ENCODE measurements around the gene RTN3.
"Not testable (repeated sequence)": the region's sequence is repeated elsewhere in the genome, so short reads cannot be mapped to it uniquely, and the experiment has no call there.

RTN3 gene

DNA sequence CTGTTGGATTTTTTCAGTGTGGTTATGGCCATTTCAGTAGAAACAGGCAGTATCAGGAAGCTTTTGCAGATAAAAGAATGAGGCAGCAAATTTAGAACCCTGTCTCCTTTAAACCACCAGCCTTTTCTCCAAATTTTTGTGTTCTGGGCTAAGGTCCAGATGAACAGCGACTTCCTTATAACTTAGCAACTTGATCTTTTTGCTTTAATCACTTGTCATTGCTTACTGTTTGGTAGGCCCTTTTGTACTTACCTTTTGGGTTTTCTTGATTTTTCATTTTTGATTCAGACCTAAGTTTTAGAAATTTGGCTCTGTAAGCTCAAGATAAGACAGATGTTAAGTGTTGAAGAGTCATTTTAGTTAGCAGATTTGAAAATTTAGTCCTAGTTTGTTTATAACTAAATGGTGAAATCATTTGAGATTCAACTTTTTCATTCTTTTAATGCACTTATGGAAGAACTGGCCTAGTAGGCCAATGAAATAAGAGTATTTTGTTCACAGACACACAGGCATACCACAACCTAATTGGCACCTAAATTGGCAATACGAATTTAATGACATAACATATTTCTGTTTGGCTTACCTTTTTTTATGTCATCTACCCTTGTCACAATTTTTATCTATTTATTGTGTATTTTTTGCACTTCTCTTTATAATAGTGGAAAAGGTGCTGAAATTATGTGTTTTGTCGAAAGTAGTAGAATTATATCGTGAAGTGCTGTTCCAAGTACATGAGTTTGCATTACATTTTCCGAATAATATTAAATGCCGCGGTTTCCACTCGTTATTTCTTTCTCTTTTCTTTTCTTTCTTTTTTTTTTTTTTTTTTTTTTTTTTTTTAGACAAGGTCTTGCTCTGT, 2.1 kb downstream of the RTN3 start:
- no peak for DNase-seq (ENCODE audit: low read depth)

DNA sequence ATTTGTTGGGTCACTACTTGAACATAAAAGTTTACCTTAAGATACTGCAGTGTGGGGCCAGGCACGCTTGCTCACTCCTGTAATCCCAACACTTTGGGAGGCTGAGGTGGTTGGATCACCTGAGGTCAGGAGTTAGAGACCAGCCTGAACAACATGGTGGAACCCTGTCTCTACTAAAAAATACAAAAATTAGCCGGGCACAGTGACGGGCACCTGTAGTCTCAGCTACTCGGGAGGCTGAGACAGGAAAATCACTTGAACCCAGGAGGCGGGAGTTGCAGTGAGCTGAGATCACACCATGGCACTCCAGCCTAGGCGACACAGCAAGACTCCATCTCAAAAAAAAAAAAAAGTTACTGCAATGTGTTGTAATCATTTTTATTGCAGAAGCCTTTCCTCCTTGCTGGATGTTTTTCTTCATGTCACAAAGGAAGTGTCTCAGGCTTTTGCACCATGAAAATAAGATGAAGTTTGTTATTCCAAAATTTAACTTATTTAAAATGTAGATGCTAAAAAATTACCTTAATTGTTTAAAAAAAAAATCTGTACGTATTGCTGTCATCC, 3.9 kb downstream of the RTN3 start:
- not testable (repeated sequence) for DNase-seq (ENCODE audit: low read depth)

DNA sequence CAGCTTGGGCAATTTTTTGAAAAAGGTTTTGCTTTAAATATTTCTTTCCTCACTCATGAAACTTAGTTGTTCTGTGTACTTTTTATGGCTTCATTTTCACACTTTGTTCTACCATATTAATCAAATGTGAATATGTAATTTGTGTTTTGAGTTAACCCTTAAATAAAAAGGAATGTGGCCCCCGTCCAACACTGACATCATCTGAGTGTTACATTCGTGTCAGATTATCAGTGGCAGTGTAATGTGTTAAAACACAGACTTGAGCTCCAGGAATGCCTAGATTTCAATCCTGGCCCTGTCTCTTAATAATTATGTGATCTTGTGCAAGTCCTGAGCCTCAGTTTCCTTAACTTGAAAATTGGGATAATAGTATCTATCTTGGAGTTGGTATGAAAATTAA, 5.6 kb downstream of the RTN3 start:
- DNase-seq (ENCODE audit: low read depth): no peak

DNA sequence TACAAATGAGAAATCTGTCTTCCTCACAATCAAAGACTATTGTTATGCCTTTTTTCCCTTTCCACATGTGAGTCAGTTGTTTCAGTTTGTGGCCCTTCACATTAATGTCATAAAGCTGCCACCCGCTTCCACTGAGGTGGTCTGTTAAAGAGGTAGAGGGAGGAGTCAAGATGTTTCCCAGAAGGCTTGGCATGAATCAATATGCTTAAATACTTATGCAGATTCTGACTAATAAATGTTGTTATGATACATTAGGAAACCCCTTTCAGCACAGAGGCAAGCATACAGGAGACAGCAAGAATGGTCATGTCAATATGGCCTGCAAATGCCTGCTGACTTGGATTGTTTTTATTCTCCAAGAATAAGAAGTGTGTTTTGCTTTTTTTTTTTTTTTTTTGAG, 6.5 kb downstream of the RTN3 start:
- no peak for DNase-seq (ENCODE audit: low read depth)

DNA sequence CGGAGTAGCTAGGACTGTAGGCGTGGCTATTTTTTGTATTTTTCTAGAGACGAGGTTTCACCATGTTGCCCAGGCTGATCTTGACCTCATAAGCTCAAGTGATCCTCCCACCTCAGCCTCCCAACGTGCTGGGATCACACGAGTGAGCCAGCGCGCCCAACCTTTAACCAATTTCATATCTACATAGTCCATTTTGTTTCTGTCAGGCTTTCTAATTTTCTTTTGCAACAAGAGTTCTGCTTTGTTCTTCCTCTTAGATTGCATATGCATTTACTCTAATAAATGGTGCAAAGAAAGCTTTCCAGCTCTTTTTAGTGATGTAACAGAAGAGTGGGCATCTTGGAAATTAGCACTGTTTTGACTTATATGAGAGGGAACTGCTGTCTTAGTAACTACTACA, 13.3 kb downstream of the RTN3 start:
- DNase-seq (ENCODE audit: low read depth): no peak

DNA sequence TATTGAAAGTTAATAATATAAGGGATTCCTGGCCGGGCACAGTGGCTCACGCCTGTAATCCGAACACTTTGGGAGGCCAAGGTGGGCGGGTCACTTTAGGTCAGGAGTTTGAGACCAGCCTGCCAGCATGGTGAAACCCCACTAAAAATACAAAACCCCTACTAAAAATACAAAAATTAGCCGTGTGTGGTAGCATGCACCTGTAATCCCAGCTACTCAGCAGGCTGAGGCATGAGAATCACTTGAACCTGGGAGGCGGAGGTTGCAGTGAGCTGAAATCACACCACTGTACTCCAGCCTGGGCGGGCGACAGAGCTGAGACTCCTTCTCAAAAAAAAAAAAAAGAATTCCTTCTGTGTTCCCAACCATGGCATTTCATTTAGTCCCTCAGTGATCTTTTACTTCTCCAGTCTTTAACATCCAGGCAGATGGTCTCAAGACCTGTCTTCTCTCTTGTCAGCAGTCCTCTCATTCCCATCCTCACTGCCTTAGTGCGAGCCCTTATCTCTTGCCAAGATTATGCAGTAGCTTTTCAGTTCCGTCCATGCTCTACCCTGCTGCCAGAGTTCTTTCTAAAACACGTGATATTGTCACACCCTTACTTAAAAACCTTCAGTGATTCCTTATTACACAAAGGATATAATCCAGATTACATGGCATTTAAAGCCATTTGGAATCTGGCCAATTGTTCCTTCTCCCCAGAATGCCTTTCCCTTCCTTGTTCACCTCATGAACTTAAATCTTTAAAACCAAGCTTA, 17.9 kb downstream of the RTN3 start:
- DNase-seq (ENCODE audit: low read depth): no peak

DNA sequence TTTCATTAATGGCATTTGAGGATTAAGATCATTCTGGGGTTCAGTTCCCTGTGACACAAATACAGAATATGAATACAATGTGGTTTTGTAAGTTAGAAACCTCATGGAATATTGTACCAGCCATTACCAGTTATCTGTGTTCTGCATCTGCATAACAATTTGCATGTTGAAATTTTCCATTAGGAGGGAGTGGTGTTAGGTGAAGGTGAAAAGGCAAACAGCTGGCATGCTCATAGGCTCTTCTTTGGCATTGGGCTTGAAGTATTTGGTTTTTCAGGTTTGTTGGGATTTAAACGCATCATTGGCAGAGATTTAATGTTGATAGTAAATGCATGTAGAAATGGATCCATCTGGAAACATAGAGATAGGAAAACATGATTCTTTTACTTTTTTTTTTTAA, 18.6 kb downstream of the RTN3 start:
- DNase-seq (ENCODE audit: low read depth): no peak

DNA sequence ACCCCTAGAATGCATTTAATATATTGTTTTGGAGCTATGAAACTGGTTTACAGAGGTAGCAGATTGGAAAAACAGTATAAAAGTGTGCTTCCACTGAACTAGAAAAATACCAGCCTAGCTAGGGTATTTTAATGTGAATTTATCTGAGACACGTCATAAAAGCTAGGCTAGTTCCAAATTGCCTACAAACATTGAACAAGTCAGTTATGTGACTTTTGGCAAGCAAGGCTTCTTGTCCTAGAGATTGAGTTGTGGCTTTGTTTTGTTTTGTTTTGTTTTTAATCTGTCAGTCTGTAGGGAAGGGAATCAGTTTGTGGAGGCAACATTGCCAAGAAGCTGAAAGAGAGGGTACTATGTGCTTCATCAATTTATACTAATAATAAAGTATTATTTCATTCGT, 24.2 kb downstream of the RTN3 start:
- DNase-seq (ENCODE audit: low read depth): no peak

DNA sequence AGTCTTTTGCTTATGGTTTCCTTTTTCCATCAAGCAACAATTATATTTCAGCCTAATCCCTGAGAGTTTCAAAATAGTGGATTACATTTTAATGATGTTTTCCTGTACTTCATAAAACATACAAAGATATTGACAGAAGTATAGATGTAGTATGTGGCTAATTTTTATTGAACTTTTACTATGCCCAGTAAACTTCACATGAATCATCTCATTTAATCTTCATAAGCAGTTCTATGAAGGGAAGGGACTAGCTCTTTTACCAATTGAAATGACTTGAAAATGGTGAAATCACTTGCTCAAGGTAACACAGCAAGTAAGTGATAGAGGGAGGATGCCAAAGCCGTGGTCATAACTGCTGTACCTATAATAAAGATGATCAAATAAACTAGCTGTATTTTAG, 27.5 kb downstream of the RTN3 start:
- DNase-seq (ENCODE audit: low read depth): no peak

DNA sequence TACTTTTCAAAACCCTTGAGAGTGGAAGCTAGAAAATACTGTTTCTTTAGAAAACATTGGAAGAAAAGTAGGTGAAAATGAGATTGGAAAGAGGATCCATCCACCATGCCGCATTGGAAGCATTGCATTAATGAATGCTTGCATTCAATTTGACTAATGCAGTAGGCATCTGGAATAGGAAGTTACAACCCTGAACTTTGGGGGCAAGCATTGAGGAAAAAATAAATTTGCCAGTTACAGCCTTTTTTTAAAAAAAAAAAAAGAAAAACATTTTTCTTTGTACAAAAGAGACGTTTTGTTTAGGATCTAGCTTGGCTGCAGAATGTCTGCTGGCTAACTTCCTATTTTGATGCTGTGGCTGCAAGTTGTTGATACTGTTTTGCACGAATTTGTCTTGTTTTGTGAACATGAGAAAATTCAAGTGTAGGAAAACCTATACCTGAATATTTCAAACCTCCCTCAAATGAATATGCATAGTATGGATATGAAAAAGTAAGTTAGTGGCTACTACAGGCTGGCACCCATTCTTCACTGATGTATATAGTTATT, 28.1 kb downstream of the RTN3 start:
- DNase-seq (ENCODE audit: low read depth): no peak

DNA sequence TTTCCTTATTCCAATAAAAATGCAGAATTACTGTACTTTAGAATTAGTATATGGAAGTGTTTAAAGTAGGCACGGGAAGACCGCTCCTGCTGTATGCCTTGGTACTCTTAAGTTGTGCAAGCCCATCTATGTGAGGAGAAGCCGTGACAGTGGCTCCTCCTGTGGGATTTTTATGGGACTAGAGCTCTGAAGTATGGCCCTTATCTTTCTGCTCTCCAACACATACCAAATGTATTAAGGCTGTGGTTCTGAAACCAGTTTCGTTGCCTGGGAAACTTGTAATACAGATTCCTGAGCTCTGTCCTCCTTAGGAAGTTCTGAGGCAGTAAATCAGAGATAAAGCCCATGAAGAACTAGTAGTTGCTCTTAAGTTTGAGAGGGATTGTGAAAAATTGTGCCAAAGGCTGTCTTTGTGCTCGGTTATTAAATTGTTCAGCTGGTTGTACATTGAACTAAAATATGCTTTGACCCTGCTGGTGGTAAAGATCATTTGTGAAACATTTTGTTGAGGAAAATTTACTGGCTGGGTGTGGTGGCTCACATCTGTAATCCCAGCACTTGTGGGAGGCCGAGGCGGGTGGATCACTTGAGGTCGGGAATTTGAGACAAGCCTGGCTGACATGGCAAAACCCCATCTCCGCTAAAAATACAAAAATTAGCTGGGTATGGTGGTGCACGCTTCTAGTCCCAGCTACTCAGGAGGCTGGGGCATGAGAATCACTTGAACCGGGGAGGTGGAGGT, 29.3 kb downstream of the RTN3 start:
- DNase-seq (ENCODE audit: low read depth): peak; percentile 20

DNA sequence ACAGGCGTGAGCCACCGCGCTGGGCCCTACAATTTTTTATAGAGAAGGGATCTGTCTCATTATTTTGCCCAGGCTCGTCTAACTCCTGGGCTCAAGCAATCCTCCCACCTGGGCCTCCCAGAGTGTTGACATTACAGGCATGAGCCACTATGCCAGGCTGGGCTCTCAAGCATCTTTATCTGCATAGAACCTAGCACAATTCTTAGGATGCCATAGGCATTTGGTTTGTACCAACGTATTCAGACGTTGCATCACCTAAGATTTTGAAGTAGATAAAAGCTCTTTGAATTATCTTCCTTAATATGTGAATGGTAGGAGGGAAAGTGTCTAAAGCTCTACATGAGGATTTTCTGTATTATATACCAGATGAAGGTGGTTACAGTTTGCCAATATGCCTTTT, 30.5 kb downstream of the RTN3 start:
- no peak for DNase-seq (ENCODE audit: low read depth)

DNA sequence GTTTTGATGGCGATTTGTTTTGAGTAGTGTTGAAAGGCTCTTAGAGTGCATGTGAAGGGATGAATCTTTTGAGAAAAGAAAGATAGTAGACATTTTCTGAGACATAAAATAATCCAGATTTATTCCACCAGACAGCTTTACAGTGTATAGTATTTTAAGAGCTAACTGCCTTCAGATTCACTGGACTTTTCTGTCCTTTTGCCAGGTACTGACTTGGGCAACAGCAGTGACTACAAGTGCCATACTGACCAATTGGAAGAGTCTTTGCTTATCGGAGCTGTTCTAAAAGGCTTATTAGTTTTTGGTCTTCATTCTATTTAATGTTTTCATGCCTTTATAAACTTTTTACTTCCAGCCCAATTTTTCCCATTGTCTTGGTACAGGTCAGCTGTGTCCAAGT, 32.5 kb downstream of the RTN3 start:
- no peak for DNase-seq (ENCODE audit: low read depth)

DNA sequence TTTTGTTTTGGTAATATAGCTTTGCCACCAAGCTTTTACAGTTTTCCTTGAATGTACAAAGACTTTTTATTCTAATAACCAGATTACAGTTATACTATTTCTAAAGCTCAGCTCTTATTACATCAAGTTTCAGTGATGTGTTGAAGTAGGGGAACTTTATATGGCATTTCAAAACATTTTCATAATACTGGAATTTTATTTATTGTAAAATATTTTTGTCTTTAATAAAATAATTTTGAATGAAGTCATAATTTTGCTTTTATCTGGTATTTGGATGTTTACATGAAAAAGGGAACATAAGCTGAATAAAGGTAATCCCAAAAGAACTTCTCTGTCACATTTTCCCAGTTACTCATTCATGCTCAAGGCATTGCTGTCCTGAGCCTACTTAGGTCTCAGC, 34.7 kb downstream of the RTN3 start:
- DNase-seq (ENCODE audit: low read depth): no peak

DNA sequence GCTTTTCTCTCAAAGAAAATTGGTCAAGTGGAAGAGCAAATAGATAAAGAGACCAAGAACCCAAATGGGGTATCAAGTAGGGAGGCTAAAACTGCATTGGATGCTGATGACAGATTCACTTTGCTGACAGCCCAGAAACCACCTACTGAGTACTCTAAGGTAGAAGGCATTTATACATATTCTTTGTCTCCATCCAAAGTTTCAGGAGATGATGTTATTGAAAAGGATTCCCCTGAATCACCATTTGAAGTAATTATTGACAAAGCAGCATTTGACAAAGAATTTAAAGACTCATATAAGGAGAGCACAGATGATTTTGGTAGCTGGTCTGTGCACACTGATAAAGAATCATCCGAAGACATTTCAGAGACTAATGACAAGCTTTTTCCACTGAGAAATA, 37.7 kb downstream of the RTN3 start:
- no peak for DNase-seq (ENCODE audit: low read depth)

DNA sequence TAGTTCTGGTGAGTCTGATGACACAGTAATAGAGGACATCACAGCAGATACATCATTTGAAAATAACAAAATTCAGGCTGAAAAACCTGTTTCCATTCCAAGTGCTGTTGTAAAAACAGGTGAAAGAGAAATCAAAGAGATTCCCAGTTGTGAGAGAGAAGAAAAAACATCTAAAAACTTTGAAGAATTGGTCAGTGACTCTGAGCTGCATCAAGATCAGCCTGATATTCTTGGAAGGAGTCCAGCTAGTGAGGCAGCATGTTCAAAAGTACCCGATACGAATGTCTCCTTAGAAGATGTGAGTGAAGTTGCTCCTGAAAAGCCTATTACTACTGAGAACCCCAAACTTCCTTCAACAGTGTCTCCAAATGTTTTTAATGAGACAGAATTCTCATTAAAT, 38.7 kb downstream of the RTN3 start:
- DNase-seq (ENCODE audit: low read depth): peak; percentile 12

DNA sequence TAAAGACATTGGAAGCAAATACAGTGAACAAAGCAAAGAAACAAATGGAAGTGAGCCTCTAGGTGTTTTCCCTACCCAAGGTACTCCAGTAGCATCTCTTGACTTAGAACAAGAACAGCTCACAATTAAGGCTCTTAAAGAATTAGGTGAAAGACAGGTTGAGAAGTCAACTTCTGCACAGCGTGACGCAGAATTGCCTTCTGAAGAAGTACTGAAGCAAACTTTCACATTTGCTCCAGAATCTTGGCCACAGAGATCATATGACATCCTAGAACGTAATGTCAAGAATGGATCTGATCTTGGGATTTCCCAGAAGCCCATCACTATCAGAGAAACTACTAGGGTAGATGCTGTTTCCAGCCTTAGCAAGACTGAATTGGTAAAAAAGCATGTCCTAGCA, 39.3 kb downstream of the RTN3 start:
- no peak for DNase-seq (ENCODE audit: low read depth)

DNA sequence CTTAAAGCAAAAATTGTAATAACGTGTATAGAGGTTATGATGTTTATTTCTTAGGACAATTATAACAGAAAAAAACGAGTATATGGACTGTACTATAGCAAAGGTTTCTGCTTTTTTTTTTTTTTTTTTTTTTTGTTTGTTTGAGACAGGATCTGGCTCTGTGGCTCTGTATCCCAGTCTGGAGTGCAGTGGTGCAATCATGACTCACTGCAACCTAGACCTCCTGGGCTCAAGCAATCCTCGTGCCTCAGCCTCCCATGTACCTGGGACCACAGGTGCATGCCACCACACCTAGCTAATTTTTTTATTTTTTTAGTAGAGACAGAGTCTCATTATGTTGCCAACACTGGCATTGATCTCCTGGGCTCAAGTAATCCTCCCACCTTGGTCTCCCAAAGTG, 48.0 kb downstream of the RTN3 start:
- no peak for DNase-seq (ENCODE audit: low read depth)

DNA sequence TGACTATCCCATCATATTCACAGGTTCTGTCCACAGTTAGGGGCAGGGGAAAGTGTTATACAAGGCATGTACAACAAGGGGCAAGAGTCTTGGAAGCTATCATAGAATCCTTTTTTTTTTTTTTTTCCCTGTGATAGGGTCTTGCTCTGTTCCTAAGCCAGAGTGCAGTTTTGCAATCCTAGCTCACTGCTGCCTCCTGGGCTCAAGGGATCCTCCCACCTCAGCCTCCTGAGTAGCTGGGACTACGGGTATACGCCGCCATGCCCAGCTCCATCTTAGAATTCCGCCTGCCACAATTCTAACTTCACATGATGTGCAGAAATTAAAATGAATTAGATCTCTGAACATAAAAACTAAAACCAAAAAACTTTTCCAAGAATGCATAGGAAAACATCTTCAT, 55.6 kb downstream of the RTN3 start:
- no peak for DNase-seq (ENCODE audit: low read depth)

DNA sequence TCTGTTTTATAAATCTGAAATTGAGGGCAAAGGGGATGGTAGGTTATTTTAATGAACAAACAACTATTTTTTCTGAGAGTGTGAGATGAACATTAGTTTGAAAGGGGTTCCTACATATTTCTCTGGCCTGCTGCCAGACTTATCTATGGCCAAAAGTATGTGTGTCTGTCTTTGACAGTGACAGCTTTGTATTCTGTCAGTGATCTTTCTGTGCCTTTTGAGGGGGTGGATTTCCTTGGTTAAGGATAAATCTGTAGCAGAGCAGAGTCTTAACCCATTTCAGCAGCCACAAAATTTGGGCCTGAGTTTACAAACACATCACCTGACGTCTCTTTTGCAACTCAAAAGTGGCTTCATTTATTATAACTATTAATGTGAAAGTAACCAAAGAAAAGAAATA, 56.4 kb downstream of the RTN3 start:
- DNase-seq (ENCODE audit: low read depth): no peak

DNA sequence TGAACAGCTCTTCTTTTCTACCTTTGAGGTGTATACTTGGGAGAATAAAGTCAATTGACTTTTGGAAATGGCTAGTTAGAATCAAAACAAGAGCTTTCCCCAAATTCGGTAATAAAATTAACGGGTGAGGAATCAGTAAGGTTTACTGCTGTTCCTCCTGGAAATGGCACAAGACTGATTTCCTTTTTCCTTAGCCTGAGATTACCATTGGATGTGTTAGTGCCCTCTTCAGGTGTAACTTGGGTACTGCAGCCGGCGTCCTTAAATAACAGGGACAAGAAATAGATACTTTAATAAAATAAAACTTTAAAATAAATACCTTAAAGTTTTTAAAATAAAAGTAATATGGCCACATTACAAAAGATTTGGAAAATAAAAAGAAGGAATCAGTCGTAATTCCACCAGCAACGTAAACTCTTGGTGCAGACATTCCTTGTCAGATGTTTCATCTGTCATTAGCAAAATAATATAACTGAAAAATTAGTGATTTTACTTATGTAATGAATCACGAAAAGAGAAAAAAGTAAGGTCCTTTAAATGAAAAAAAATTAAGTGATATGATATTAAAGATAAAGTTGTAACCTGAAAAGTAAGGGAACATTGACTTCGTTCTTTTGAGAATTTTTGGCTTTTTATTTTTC, 57.5 kb downstream of the RTN3 start:
- DNase-seq (ENCODE audit: low read depth): peak; percentile 82
